ENCODE measurements around the gene OLFM1.

Gene OLFM1

GRCh38 chr9:135151757-135152613 lies 64.5 kb downstream of the OLFM1 start:
- H3K9me3 ChIP-seq (ENCODE audit: control insufficient read depth in 1 of 2, low read length in 2 of 2): peaks cover 0 to 3% of the 10 kb centered on the region in 2 donors
- no peak overlapping the region for H3K4me3 ChIP-seq (ENCODE audit: low read depth in 1 of 2, low read length in 2 of 2)
- no peaks in the 10 kb centered on the region for H3K27me3 ChIP-seq (ENCODE audit: control insufficient read depth in 1 of 2, insufficient read depth in 2 of 2, low read length in 2 of 2)
- H3K36me3 ChIP-seq (ENCODE audit: control insufficient read depth in 1 of 2, insufficient read depth in 2 of 2, low read length in 2 of 2): no peaks in the 10 kb centered on the region
- no peak overlapping the region for H3K27ac ChIP-seq (ENCODE audit: low read depth, low read length)
- H3K9ac ChIP-seq (ENCODE audit: low read depth in 1 of 2, low read length in 2 of 2): no peak overlapping the region
- H3K4me1 ChIP-seq (ENCODE audit: control insufficient read depth in 1 of 2, insufficient read depth in 2 of 2, low read length in 2 of 2): no peaks in the 10 kb centered on the region

- Histone ChIP-seq H3K9ac (ENCODE audit: low read depth in 1 of 2, low read length in 2 of 2) (no peak overlapping the region), H3K27ac (ENCODE audit: low read depth, low read length) (no peak overlapping the region), H3K36me3 (ENCODE audit: control insufficient read depth in 1 of 2, insufficient read depth in 2 of 2, low read length in 2 of 2) (no peaks in the 10 kb centered on the region), H3K27me3 (ENCODE audit: control insufficient read depth in 1 of 2, insufficient read depth in 2 of 2, low read length in 2 of 2) (no peaks in the 10 kb centered on the region), H3K4me1 (ENCODE audit: control insufficient read depth in 1 of 2, insufficient read depth in 2 of 2, low read length in 2 of 2) (no peaks in the 10 kb centered on the region), H3K9me3 (ENCODE audit: control insufficient read depth in 1 of 2, low read length in 2 of 2) (peaks cover 0 to 3% of the 10 kb centered on the region in 2 donors), H3K4me3 (ENCODE audit: low read depth in 1 of 2, low read length in 2 of 2) (no peak overlapping the region)
These were observed 65.3 kb downstream of the OLFM1 start for GRCh38 chr9:135152614-135153334.

DNA sequence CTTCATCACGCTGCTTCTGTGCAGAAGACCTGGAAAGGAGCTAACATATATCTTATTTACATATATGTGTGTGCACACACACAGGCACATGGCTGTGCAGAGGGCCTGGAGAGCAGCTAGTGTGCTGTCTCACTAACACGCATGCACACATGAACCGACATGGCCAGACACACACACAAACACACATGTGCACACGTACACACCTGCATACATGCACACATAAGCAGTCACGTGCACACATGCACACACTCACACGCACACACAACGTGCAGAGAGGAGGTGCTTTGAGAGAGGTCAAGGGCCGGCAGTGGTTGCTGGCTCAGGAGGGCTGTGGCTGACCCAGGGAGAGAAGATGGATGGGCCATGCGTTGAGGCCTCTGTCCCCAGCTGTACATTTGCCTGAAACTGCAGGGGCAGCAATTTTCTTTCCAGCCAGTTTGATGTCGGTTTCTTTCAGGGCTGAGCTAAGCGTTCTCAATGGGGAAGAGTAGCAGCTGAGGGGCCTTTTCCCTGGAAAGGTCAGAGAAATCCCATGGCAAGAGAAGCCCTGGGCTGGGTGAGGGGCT lies 66.7 kb downstream of the OLFM1 start:
- Histone ChIP-seq H3K9ac (ENCODE audit: low read depth in 1 of 2, low read length in 2 of 2) (no peak overlapping the region), H3K4me1 (ENCODE audit: control insufficient read depth in 1 of 2, insufficient read depth in 2 of 2, low read length in 2 of 2) (no peaks in the 10 kb centered on the region), H3K27ac (ENCODE audit: low read depth, low read length) (no peak overlapping the region), H3K36me3 (ENCODE audit: control insufficient read depth in 1 of 2, insufficient read depth in 2 of 2, low read length in 2 of 2) (no peaks in the 10 kb centered on the region), H3K4me3 (ENCODE audit: low read depth in 1 of 2, low read length in 2 of 2) (no peak overlapping the region), H3K27me3 (ENCODE audit: control insufficient read depth in 1 of 2, insufficient read depth in 2 of 2, low read length in 2 of 2) (no peaks in the 10 kb centered on the region), H3K9me3 (ENCODE audit: control insufficient read depth in 1 of 2, low read length in 2 of 2) (peaks cover 0 to 3% of the 10 kb centered on the region in 2 donors)

DNA sequence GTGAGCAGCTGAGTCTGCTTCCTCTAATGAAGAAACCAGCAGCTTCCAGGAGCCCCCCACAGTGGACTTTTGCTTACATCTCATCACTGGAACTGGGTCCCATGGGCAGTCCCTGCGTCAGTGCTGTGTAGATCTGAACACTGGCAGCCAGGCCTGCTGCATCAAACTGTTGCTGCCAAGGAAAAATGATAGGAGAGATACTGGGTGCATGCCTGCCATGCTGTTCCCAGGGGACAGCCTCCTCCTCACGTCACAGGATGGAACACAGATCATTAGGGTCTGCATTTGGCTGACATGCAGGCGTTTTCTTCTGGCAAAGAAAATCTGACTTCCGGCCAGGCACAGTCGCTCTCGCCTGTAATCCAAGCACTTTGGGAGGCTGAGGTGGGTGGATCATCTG lies 67.9 kb downstream of the OLFM1 start:
- no peak overlapping the region for H3K27ac ChIP-seq (ENCODE audit: low read depth, low read length)
- H3K9ac ChIP-seq (ENCODE audit: low read depth in 1 of 2, low read length in 2 of 2): no peak overlapping the region
- H3K9me3 ChIP-seq (ENCODE audit: control insufficient read depth in 1 of 2, low read length in 2 of 2): peaks cover 0 to 3% of the 10 kb centered on the region in 2 donors
- no peaks in the 10 kb centered on the region for H3K27me3 ChIP-seq (ENCODE audit: control insufficient read depth in 1 of 2, insufficient read depth in 2 of 2, low read length in 2 of 2)
- H3K4me3 ChIP-seq (ENCODE audit: low read depth in 1 of 2, low read length in 2 of 2): no peak overlapping the region
- no peaks in the 10 kb centered on the region for H3K4me1 ChIP-seq (ENCODE audit: control insufficient read depth in 1 of 2, insufficient read depth in 2 of 2, low read length in 2 of 2)
- no peaks in the 10 kb centered on the region for H3K36me3 ChIP-seq (ENCODE audit: control insufficient read depth in 1 of 2, insufficient read depth in 2 of 2, low read length in 2 of 2)

DNA sequence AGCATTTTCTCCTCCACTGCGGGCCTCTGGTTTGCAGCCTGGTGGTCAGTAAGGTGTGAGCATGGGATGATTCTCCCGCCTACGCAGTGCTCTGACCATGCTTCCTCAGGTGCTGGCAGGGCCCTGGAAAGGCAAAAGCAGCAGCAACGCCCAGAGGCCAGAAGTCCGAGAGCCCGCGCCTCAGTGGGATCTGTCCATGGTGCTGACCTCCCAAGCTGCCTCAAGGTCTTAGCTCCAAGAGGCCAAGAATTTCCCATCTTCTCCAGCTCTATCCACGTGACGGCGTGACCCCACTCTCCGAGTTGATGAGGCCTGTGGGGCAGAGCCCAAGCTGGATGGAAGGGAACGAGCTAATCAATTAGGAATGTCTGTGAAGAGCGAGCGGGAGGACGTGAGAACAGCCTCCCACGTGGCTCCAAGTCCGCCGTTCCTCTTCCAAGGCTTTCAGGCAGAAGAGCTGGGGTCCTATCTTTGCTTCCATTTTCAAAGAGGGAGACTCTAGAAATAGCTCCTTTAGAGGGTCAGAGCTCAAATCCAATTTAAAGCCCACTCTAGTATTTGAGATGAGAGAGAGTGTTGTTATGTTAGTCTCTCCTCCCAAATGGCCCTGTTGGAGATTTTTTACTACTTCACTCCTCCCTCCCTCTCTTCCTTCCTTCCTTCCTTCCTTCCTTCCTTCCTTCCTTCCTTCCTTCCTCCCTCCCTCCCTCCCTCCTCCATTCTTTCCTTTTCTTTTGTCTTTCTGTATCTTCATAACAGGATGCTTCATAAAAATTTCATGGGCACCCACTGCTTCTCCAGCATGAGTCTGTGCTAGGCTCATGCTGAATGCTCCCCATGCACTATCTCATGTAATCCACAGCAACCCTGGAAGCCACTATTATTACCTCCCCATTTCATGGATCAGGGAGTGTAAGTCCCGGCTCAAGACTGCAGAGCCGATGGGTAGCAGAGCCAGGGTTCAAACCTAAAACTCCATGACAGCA lies 69.3 kb downstream of the OLFM1 start:
- Histone ChIP-seq H3K27me3 (ENCODE audit: control insufficient read depth in 1 of 2, insufficient read depth in 2 of 2, low read length in 2 of 2) (no peaks in the 10 kb centered on the region), H3K4me1 (ENCODE audit: control insufficient read depth in 1 of 2, insufficient read depth in 2 of 2, low read length in 2 of 2) (no peaks in the 10 kb centered on the region), H3K27ac (ENCODE audit: low read depth, low read length) (no peak overlapping the region), H3K9me3 (ENCODE audit: control insufficient read depth in 1 of 2, low read length in 2 of 2) (no peaks in the 10 kb centered on the region), H3K9ac (ENCODE audit: low read depth in 1 of 2, low read length in 2 of 2) (no peak overlapping the region), H3K4me3 (ENCODE audit: low read depth in 1 of 2, low read length in 2 of 2) (no peak overlapping the region), H3K36me3 (ENCODE audit: control insufficient read depth in 1 of 2, insufficient read depth in 2 of 2, low read length in 2 of 2) (no peaks in the 10 kb centered on the region)

DNA sequence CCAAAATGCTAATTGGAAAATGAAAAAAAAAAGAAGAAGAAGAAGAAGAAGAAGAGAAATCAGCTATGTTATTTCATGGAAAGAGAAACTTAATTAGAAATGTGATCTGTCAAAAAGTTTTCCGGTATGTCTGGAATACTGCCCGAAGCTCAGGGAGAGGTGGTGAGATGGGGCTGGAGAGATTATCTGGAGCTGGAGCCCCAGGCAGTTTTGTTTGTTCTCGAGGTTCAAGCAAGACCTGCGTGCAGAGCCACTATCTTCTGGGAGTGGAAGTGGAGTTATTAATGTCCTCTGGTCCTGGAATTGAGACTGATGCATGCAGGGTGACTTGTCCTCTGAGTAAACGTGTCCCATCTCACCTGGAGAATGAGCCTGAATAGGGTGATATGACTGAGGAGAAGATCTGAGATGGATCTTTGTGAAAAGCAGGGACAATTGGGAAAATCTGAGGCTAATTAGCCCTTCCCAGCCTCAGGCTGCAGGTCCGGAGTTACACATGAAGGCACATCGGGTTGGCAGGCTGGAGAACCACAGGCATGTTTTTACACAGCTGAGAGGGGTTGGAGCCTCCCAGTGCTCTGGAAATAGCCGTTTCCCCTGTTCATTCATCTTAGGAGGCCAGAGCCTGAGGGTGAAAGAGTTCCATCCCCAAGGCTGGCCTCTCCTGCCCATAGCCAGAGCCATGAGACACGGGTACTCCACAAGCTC lies 70.5 kb downstream of the OLFM1 start:
- Histone ChIP-seq H3K27me3 (ENCODE audit: control insufficient read depth in 1 of 2, insufficient read depth in 2 of 2, low read length in 2 of 2) (no peaks in the 10 kb centered on the region), H3K9me3 (ENCODE audit: control insufficient read depth in 1 of 2, low read length in 2 of 2) (no peaks in the 10 kb centered on the region), H3K36me3 (ENCODE audit: control insufficient read depth in 1 of 2, insufficient read depth in 2 of 2, low read length in 2 of 2) (no peaks in the 10 kb centered on the region), H3K4me3 (ENCODE audit: low read depth in 1 of 2, low read length in 2 of 2) (no peak overlapping the region), H3K9ac (ENCODE audit: low read depth in 1 of 2, low read length in 2 of 2) (no peak overlapping the region), H3K4me1 (ENCODE audit: control insufficient read depth in 1 of 2, insufficient read depth in 2 of 2, low read length in 2 of 2) (no peaks in the 10 kb centered on the region), H3K27ac (ENCODE audit: low read depth, low read length) (no peak overlapping the region)

DNA sequence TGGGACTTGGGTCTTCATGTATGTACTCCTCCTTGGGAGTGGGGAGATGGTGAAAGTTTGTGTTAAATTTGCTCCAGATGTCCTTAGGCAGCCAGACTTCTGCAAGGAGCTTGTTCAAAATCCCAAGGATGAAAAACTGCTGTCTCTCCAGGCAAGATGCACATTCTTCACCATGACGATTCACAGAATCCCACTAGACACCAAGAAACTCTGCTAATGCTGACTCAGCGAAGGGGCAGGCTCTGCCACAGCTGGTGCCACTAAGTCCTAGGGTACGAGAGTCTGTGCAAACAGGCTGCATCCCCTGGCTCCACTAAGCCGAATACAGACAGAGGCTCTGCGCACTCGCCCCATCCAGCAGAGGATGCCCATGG lies 71.1 kb downstream of the OLFM1 start:
- H3K4me3 ChIP-seq (ENCODE audit: low read depth in 1 of 2, low read length in 2 of 2): no peak overlapping the region
- no peaks in the 10 kb centered on the region for H3K4me1 ChIP-seq (ENCODE audit: control insufficient read depth in 1 of 2, insufficient read depth in 2 of 2, low read length in 2 of 2)
- no peaks in the 10 kb centered on the region for H3K36me3 ChIP-seq (ENCODE audit: control insufficient read depth in 1 of 2, insufficient read depth in 2 of 2, low read length in 2 of 2)
- no peak overlapping the region for H3K9ac ChIP-seq (ENCODE audit: low read depth in 1 of 2, low read length in 2 of 2)
- H3K27me3 ChIP-seq (ENCODE audit: control insufficient read depth in 1 of 2, insufficient read depth in 2 of 2, low read length in 2 of 2): no peaks in the 10 kb centered on the region
- no peaks in the 10 kb centered on the region for H3K9me3 ChIP-seq (ENCODE audit: control insufficient read depth in 1 of 2, low read length in 2 of 2)
- H3K27ac ChIP-seq (ENCODE audit: low read depth, low read length): no peak overlapping the region

GRCh38 chr9:135159801-135160200 lies 72.3 kb downstream of the OLFM1 start:
- H3K4me1 ChIP-seq (ENCODE audit: control insufficient read depth in 1 of 2, insufficient read depth in 2 of 2, low read length in 2 of 2): no peaks in the 10 kb centered on the region
- no peaks in the 10 kb centered on the region for H3K36me3 ChIP-seq (ENCODE audit: control insufficient read depth in 1 of 2, insufficient read depth in 2 of 2, low read length in 2 of 2)
- no peaks in the 10 kb centered on the region for H3K9me3 ChIP-seq (ENCODE audit: control insufficient read depth in 1 of 2, low read length in 2 of 2)
- H3K27ac ChIP-seq (ENCODE audit: low read depth, low read length): no peak overlapping the region
- no peak overlapping the region for H3K4me3 ChIP-seq (ENCODE audit: low read depth in 1 of 2, low read length in 2 of 2)
- no peaks in the 10 kb centered on the region for H3K27me3 ChIP-seq (ENCODE audit: control insufficient read depth in 1 of 2, insufficient read depth in 2 of 2, low read length in 2 of 2)
- H3K9ac ChIP-seq (ENCODE audit: low read depth in 1 of 2, low read length in 2 of 2): no peak overlapping the region

DNA sequence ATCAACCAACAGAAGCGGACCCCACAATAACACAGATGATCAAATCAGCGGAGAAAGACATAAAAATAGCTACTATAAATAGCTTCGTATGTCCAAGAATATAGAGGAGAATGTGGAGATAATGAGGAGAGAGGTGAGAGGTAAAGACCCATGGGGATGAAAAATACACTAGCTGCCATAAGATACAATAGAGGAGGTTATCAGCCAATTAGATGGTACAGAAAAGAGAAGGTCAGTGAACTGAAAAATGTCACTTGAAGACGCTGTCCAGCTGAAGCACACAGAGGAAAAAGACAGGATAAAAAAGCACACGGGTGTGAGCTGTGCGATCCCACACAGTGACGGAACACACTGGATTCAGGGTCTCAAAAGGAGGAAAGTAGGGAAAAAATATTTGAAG lies 73.4 kb downstream of the OLFM1 start:
- no peaks in the 10 kb centered on the region for H3K9me3 ChIP-seq (ENCODE audit: control insufficient read depth in 1 of 2, low read length in 2 of 2)
- H3K4me1 ChIP-seq (ENCODE audit: control insufficient read depth in 1 of 2, insufficient read depth in 2 of 2, low read length in 2 of 2): no peaks in the 10 kb centered on the region
- H3K36me3 ChIP-seq (ENCODE audit: control insufficient read depth in 1 of 2, insufficient read depth in 2 of 2, low read length in 2 of 2): no peaks in the 10 kb centered on the region
- no peaks in the 10 kb centered on the region for H3K27me3 ChIP-seq (ENCODE audit: control insufficient read depth in 1 of 2, insufficient read depth in 2 of 2, low read length in 2 of 2)
- H3K27ac ChIP-seq (ENCODE audit: low read depth, low read length): no peak overlapping the region
- no peak overlapping the region for H3K9ac ChIP-seq (ENCODE audit: low read depth in 1 of 2, low read length in 2 of 2)
- H3K4me3 ChIP-seq (ENCODE audit: low read depth in 1 of 2, low read length in 2 of 2): no peak overlapping the region
